Stomach (tissue), 9 donors: ENCODE data around the gene LRRC8C. TPM values are rescaled to one million over a fixed set of nuclear protein-coding genes. Genes with fewer than 3 reads are reported as not detected.

Source experiments
- DNase-seq, 2 donors: peaks; one replicate each; pipeline versions ENCODE4 v3.0.0 to v3.0.0-alpha.2; 2013 to 2019
- H3K27ac ChIP-seq, 5 donors: fragments of 200-600 bp in 4 of 5; sonication (generic) in 4 of 5; one replicate each; pipeline ENCODE4 v1.5.1; 2013 to 2019; ENCODE audit warnings: mild to moderate bottlenecking in 1 of 5, moderate library complexity in 1 of 5
- H3K27me3 ChIP-seq, 3 donors: fragments of 200-600 bp; sonication (generic); one replicate each; pipeline ENCODE4 v1.5.1; 2017 to 2019; ENCODE audit warnings: mixed run types in 1 of 3
- H3K36me3 ChIP-seq, 4 donors: fragments of 200-600 bp; sonication (generic); 1 replicate in 3 of 4; 2 replicates in 1 of 4; pipeline ENCODE4 v1.5.1; 2016 to 2019
- H3K4me1 ChIP-seq, 4 donors: fragments of 200-600 bp; sonication (generic); one replicate each; pipeline ENCODE4 v1.5.1; 2016 to 2019
- H3K4me3 ChIP-seq, 4 donors: fragments of 200-600 bp; sonication (generic) in 3 of 4; one replicate each; pipeline ENCODE4 v1.5.1; 2016 to 2019; ENCODE audit warnings: mild to moderate bottlenecking in 1 of 4
- H3K9me3 ChIP-seq, 4 donors: fragments of 200-600 bp; sonication (generic); one replicate each; pipeline ENCODE4 v1.5.1; 2016 to 2019
- EP300 ChIP-seq: sonication (generic); formaldehyde crosslinking; IDR thresholded peaks from one replicate; pipeline ENCODE4 v1.6.1; 2017; ENCODE audit warnings: antibody characterized with exemption
- POLR2A ChIP-seq, 4 donors: fragments of 450-650 bp; IDR thresholded peaks; one replicate each; pipeline ENCODE4 v1.6.1; 2016; ENCODE audit warnings: antibody characterized with exemption in 4 of 4, control low read depth in 2 of 4, mild to moderate bottlenecking in 1 of 4, moderate library complexity in 1 of 4
- POLR2AphosphoS5 ChIP-seq, 3 donors: sonication (generic); formaldehyde crosslinking; IDR thresholded peaks; one replicate each; pipeline ENCODE4 v1.6.1; 2016; ENCODE audit warnings: antibody characterized with exemption in 3 of 3
- WGBS, 5 donors: extraction: QIAGEN DNeasy Blood & Tissue Kit in 3 of 5; methylation state at CpG; one replicate each; pipeline versions ENCODE4 v1.1.5 to v1.1.7; 2013 to 2018; 5-methylcytosine and 5-hydroxymethylcytosine counted together
- intact Hi-C: fragments of 100-400 bp; cut with DNase I; formaldehyde crosslinking; loops from one replicate; pipeline ENCODE4 v1.15.1; 2023; ENCODE audit warnings: low total_unique reads
- polyA plus RNA-seq, 3 donors: library from polyadenylated mRNA; stranded (reverse); fragments of 200-250 nt; gene quantifications; one replicate each; pipeline ENCODE4 v1.2.3, GENCODE V29; 2013
- total RNA-seq, 5 donors: library from RNA; depleted of rRNA; stranded (reverse); fragments of >200 nt; gene quantifications; one replicate each; pipeline versions ENCODE4 v1.1.0 to v1.2.3, GENCODE V29; 2014 to 2016
- TF ChIP-seq, protein P1 (sequence below), 7 experiments: fragments of 450-650 bp in 4 of 7; fragments of 200-600 bp in 3 of 7; sonication (generic) in 3 of 7; IDR thresholded peaks; one replicate each; pipeline ENCODE4 v1.5.1; 2016 to 2019; ENCODE audit warnings: antibody characterized with exemption in 7 of 7, control low read depth in 2 of 7, mild to moderate bottlenecking in 1 of 7
- donor health status: healthy with polysubstance abuse.
- donor health status: Bipolar disorder and iron deficiency.
- donor health status: healthy.

Gene LRRC8C
- total and polyA plus RNA-seq, 8 donors = 0.45 to 14.8 (median 1.4) TPM

DNA sequence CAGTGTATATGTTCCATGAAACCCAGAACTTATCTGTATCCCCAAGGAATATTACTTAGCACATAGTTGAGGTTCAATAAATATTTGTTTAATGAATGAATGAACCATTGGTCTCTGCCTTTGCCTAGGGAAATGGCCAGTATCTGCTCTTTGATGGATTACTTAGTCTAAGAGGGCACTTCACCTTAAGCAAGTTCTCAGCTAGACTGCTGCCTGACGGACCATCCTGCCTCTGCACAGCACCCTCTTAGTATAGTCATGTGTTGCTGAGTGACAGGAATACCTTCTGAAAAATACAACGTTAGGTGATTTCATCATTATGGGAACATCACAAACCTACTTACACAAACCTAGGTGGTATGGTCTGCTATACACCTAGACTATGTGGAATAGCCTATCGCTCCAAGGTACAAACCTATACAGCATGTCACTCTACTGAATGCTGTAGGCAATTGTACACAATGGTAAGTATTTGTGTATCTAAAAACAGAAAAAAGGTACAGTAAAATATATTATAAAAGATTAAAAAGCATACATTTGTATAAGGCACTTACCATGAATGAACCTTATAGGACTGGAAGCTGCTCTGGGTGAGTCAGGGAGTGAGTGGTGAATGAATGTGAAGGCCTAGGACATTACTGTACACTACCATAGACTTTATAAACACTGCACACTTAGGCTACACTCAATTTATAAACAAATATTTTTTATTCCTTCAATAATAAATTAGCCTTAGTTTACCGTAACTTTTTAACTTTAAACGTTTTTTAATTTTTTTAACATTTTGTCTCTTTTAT lies 104.2 kb downstream of the LRRC8C start:
- H3K27ac ChIP-seq = no peak overlapping the region

DNA sequence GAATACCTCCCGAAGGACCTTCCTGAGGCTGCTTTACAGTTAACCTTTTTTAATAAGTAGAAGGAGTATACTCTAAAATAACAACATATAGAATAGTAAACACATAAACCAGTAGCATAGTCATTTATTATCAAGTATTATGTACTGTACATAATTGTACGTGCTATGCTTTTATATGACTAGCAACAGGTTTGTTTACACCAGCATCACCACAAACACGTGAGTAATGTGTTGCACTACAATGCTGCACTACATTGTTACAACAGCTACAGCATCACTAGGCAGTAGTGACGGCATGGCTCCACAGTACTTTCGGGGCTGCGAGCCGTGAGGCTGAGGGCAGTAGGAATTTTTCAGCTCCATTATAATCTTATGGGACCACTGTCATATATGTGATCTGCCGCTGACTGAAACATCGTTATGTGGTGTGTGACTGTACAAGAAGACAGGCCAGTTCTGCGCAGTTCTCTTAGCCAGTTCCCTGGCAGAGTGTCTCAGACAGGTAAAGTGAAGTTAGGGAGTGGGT lies 105.1 kb downstream of the LRRC8C start:
- Histone ChIP-seq H3K27ac (no peak overlapping the region), H3K4me3 (no peak overlapping the region), H3K9me3 (no peaks in the 10 kb centered on the region), H3K36me3 (no peaks in the 10 kb centered on the region), H3K27me3 (no peaks in the 10 kb centered on the region), H3K4me1 (peaks cover 0 to 19% (median 4%) of the 10 kb centered on the region in 4 donors)
- DNase-seq = no peak
- intact Hi-C loops = no loop called here
- WGBS, 5 donors = 90 to 93% (median 91%) methylated on average over 9 to 10 of the region's 10 CpGs
- TF ChIP-seq, protein P1, sequence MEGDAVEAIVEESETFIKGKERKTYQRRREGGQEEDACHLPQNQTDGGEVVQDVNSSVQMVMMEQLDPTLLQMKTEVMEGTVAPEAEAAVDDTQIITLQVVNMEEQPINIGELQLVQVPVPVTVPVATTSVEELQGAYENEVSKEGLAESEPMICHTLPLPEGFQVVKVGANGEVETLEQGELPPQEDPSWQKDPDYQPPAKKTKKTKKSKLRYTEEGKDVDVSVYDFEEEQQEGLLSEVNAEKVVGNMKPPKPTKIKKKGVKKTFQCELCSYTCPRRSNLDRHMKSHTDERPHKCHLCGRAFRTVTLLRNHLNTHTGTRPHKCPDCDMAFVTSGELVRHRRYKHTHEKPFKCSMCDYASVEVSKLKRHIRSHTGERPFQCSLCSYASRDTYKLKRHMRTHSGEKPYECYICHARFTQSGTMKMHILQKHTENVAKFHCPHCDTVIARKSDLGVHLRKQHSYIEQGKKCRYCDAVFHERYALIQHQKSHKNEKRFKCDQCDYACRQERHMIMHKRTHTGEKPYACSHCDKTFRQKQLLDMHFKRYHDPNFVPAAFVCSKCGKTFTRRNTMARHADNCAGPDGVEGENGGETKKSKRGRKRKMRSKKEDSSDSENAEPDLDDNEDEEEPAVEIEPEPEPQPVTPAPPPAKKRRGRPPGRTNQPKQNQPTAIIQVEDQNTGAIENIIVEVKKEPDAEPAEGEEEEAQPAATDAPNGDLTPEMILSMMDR (IDR thresholded peaks at IDR 0.05) = no peak
- TF ChIP-seq POLR2A (IDR thresholded peaks at IDR 0.05) = no peak
- no peak for TF ChIP-seq EP300
- no peak for TF ChIP-seq POLR2AphosphoS5 (IDR thresholded peaks at IDR 0.05)

More for the DNA sequence above, 104.2 kb downstream of the LRRC8C start:
- Histone ChIP-seq H3K4me1 (peaks cover 0 to 19% (median 4%) of the 10 kb centered on the region in 4 donors), H3K27me3 (no peaks in the 10 kb centered on the region), H3K36me3 (no peaks in the 10 kb centered on the region), H3K4me3 (no peak overlapping the region), H3K9me3 (no peaks in the 10 kb centered on the region)
- DNase-seq = no peak
- 81 to 91% (median 82%) methylated on average over 5 of the region's 5 CpGs for WGBS, 5 donors
- TF ChIP-seq POLR2AphosphoS5 (IDR thresholded peaks at IDR 0.05) = no peak
- no peak for TF ChIP-seq EP300
- TF ChIP-seq POLR2A (IDR thresholded peaks at IDR 0.05) = no peak
- TF ChIP-seq, protein P1 (IDR thresholded peaks at IDR 0.05) = no peak
- intact Hi-C loops = no loop called here

DNA sequence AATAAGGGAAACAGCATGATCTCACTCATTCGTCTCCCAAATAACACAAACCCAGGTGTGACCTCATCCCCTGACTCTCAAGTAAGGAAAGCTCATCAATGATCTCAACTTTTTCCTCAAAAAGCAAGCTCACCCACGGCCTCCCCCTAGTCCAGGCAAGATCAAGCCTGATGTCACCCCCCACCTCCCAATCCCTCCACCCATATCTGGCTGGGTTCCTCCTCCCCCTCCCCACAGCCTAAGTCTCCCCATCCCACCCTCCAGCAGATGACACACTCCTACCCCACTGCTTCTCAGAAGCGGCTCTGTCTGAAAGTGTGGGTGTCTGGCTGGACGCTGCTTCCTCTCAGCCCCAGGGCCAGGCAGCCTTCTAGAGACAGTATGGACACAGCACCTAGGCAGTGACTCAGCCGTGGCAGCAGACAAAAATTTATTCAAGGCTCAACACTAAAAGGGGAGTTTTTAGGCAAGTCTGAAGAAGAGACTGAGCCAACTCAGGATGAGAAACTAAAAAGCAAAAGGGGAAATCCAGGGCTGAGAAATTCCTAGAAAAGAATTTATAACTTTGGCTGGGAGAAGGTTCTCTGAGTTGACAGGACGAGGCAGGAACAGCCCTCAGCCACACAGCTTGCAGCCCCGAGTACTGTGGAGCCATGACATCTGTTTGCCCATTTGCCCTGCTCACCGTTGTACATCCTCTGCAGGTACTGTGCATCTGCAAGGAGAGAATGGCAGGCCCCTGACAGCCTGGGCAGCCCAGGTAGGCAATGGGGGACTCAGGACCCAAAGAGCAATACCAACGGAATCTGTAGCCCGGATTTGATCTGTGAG lies 106.3 kb downstream of the LRRC8C start:
- 63 to 75% (median 71%) methylated on average over 9 to 10 of the region's 10 CpGs for WGBS, 5 donors
- TF ChIP-seq, protein P1 (IDR thresholded peaks at IDR 0.05) = no peak
- no peak for TF ChIP-seq POLR2AphosphoS5 (IDR thresholded peaks at IDR 0.05)
- no peak for TF ChIP-seq POLR2A (IDR thresholded peaks at IDR 0.05)
- TF ChIP-seq EP300 = no peak

DNA sequence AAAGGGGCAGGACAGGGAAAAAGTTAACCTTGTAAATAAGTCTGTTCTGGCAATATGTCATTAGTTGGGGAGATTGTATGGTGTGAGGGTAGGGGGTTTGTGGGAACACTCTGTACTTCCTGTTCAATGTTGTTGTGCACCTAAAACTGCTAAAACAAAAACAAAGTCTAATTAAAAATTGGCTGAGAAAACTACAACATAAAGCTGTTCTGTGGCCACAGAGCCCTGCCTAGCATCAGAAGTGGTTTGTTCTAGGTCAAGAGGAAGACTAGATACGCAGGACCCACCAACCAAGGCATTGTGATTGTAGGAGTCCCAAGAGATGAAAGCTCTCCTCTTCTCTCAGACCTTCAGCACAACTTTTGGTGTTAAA lies 106.9 kb downstream of the LRRC8C start:
- DNase-seq = no peak
- Histone ChIP-seq H3K4me3 (no peak overlapping the region), H3K36me3 (no peaks in the 10 kb centered on the region), H3K4me1 (peaks cover 0 to 17% (median 4%) of the 10 kb centered on the region in 4 donors), H3K27ac (peak overlapping the region in 2 of 5 donors; percentile 13 to 31), H3K27me3 (no peaks in the 10 kb centered on the region), H3K9me3 (no peaks in the 10 kb centered on the region)
- intact Hi-C loops = no loop called here
- 77 to 100% (median 89%) methylated on average over 1 of the region's 1 CpG for WGBS, 5 donors
- TF ChIP-seq POLR2AphosphoS5 (IDR thresholded peaks at IDR 0.05) (peak in 2 of 3 donors; percentile 12 to 47), POLR2A (IDR thresholded peaks at IDR 0.05) (no peak), EP300 (no peak)
- TF ChIP-seq, protein P1 (IDR thresholded peaks at IDR 0.05) = no peak

More for the DNA sequence above, 106.3 kb downstream of the LRRC8C start:
- Histone ChIP-seq H3K27ac (peak overlapping the region in 3 of 5 donors; percentile 2 to 18 (median 13)), H3K4me3 (no peak overlapping the region), H3K36me3 (no peaks in the 10 kb centered on the region), H3K4me1 (peaks cover 0 to 19% (median 4%) of the 10 kb centered on the region in 4 donors), H3K27me3 (no peaks in the 10 kb centered on the region), H3K9me3 (no peaks in the 10 kb centered on the region)
- DNase-seq = peak in 1 of 2 donors; percentile 33
- intact Hi-C loops = no loop called here
